IPS-11a (cell line): ENCODE measurements around the gene KIF26B.

Source experiments
- H3K4me3 ChIP-seq: one replicate; pipeline ENCODE4 v1.5.1; 2013; ENCODE audit warnings: low read depth, low read length, control low read depth

KIF26B gene

DNA sequence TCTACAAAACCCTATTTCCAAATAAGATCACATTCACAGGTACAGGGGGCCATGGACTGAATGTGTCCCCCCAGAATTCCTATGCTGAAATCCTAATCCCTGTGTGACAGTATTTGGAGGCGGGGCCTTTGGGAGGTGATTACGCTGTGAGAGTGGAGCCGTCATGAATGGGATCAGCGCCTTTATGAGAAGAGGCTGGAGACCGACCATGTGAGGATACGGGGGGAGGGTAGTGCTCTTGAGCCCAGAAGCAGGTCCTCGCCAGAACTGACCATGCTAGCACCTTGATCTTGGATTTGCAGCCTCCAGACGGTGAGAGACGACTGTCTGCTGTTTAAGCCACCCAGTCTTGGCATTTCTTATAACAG, 23.8 kb upstream of the KIF26B start:
- no peak overlapping the region for H3K4me3 ChIP-seq

DNA sequence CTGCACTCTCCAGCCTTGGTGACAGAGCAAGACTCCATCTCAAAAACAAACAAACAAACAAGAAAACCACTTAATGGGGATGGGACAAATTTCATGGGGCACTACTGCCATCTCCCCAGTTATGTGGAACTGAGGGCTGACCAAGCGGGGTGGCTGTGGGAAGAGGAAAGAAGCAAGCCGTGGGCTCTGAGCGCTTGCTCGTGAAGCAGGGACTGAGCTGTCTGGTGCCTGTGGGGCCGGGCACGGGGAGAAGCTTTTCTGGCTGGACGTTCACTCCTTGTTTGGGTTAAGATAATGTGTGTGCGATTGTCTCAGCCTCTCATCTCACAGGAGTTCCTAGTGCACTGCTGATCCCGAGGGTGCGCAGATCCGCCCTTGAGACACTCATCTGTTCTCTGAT, 22.0 kb upstream of the KIF26B start:
- no peak overlapping the region for H3K4me3 ChIP-seq

DNA sequence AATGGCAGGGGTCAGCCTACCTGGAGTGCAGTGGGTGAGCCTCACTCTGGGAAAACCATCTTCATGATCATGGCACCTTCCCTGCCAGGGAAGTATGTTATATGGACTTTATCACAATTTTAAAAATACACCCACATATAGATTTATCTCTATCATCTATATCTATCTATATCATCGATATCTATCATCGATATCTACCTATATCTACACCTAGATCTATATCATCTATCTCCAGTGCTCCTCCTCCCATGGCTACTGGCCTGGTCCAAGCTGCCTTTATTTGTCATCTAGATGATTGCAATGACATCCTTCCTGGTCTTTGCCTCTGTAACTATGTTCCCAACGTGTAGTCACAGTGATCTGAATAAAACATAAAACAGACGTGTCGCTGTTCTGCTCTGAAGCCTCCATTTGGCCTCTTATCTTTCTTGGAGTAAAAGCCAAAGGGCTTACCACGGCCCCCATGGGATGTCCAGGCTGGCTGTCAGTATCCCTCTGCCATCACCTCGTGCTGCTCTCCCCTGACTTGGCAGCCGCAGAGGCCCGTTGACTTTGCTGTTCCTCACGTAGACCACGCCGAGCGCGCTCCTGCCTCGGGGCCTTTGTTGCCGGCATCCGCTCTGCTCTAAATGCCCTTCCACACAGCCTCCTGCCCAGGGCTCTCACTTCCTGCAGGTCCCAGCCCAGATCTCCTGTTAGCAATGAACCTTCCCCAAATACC, 20.6 kb upstream of the KIF26B start:
- H3K4me3 ChIP-seq, result no peak overlapping the region

DNA sequence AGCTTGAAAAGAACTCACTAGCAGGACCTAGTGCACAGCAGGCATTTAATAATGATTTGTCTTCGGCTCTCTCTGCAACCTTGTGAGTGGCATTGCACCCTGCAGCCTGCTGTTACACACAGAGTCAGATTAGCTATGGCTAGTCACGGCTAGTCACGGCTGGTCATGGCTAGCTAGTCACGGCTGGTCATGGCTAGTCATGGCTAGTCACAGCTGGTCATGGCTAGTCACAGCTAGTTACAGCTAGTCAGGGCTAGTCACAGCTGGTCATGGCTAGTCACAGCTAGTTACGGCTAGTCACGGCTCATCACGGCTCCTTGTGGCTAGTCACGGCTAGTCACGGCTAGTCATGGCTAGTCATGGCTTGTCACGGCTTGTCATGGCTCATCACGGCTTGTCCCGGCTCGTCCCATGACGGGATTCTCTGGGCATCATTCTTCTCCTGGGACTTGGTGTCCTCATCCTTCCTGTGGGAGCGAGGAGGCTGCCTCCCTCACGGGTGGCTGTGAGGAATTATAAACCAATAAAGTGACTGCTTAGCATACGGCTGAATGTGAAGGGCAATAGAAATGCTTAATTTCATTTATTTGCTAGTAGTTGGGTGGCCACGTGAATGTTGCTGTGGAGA, 12.5 kb upstream of the KIF26B start:
- H3K4me3 ChIP-seq, result no peak overlapping the region

DNA sequence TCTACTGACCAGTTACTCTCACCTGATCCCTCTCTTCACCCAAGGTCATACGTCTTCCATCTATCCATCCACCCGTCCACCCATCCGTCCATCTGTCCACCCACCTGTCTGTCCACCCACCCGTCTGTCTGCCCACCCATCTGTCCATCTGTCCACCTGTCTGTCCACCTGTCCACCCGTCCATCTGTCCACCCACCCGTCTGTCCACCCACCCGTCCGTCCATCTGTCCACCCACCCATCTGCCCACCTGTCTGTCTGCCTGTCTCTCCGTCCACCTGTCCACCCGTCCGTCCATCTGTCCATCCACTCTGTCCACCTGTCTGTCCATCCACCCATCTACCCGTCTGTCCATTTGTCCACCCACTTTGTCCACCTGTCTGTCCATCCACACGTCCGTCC, 11.8 kb upstream of the KIF26B start:
- H3K4me3 ChIP-seq, result no peak overlapping the region

DNA sequence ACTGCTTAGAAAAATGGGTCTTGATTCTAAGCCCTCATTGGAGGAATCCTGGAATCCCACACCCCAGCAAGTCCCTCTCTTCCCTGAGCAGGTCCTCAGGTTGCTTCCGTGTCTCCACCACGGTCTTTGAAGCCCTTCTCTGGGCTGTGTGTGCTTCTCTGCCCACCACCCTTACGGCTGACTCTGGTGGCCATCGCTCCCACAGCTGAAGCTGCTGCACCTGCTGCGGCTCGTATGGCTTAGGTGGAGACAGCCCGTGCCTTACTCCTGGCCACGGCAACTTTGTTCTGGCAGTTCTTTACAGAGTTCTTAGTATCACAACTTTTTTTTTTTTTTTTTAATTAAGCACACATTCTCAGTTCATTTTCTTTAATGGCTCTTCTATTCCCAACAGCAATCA, 10.9 kb upstream of the KIF26B start:
- H3K4me3 ChIP-seq, result no peak overlapping the region

DNA sequence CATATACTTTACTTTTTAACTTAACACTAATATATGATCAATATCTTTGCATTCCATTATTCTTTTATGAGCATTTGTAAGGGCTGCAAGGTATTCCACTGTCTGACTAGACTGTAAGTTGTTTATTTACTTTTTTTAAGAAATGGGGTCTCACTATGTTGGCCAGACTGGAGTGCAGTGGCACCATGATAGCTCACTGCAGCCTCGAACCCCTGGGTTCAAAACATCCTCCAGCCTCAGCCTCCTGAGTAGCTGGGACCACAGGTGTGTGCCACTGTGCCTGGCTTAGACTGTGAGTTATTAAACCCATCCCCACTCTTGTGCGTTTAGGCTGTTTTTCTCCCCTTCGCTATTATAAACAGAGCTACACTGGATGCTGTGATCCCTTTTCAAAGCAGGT, 6.7 kb upstream of the KIF26B start:
- no peak overlapping the region for H3K4me3 ChIP-seq

DNA sequence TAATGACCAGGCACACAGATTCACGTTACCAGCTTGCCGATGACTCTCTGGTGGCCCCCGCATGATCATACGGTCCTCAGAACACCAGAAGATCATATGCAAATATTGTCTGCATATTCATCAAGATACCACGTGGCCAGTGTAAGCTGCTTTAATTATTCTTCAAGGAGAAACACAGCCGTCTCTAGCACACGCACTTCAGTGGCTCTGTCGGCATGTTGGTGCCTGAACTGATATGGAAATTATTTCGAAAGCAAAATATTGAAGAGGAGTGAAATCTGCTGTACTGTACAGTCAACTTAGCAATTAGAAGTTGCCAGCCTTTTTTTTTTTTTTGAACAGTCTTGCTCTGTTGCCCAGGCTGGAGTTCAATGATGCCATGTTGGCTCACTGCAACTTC, 5.9 kb upstream of the KIF26B start:
- no peak overlapping the region for H3K4me3 ChIP-seq

DNA sequence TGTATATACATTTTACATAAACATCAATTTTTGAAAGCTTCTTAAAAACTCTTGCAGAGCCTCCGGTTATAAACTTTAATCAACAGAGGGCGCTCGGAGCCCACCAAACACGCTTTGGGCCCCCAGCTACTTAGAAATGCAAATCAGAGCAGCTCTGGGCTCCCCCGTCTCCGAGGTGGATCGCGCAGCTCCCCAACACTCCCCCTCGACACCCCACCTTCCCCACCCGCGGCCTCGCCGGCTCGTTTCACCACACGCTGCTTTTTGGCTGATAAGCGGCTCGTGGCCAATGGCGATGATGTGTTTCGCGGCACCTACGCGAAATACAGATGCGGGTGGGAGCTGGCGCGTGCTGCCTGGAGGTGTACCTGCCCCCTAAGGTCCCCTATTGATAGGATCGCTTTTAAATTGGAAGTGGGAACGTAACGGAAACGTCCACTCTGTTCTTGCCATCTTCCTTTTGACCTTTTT, 1.7 kb upstream of the KIF26B start:
- peak overlapping the region; percentile 28 for H3K4me3 ChIP-seq

DNA sequence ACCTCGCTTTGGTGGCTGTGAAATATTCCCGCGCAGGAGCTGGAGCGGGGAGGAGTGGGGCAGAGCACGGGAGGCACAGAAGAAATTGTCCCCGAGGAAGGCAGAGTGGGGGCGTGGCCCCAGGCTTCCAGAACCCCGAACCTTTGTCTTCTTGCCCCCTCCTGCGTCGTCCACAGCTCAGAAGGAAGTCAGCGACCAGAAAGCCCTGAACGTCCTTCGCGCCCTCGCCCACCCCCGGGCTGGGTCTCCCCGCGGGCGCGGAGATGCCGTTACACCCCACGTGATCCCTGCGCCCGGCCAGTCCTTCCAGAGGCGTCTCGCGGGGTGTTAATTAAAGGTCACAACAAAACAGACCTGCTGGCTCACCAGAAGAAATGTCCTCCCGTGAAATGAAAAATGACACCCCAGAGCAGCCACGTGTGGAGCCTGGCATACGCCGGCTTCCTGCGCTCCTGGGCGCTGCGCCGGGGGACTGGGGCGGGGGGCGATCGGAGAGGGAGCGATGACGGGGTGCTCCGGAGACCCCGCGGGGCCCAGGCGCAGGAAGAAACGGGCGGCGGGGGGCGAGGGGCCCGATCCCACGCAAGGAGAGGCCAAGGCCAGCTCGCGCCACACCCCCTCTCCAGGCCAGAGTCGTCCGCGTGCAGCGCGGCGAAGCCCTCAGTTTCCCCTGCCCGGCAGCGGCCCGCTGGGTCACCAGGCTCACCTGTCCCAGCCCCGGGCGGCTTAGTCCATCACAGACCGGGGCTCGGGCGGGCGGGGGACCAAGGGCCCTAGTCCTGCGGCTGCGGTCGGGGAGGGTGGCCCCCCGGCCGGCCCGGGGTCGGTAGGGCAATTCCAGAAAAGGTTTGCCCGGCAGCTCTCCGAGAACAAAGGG, 995 bp upstream of the KIF26B start:
- H3K4me3 ChIP-seq, result peak overlapping the region; percentile 28

DNA sequence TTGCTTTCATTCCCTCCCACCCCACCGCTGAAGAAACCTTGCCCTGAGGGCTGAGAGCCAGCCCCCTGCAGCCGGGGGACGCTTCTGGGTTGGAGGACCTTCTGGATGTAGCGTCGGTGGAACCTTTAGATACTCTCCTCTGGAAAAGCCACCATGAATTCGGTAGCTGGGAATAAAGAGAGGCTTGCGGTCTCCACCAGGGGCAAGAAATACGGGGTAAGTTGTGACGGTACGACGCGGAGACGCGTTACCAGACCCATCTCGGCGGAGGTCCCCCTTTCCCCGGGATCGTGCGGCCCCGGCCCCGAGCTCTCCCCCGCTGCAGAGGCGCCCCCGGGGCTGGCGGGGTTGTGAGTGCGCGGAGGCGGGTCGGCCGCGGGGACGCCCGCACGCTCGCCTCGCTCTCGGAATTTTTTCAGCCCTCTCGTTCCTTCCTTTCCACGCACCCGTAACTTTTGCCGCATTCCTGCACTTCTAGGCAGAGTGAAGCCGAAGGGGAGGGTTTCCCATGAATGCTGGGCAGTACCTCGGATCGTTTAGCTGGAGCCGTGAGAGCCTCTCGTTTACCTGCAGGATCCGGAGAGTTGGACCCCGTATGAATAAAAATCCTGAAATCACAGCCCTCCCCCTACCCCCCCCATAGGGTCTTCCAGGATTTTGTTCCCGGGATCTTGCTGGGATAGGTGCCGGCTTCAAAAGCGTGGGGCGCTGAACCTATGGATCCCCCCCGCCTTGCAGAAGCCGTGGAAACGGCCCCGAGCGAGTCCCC, 671 bp downstream of the KIF26B start:
- peak overlapping the region; percentile 50 for H3K4me3 ChIP-seq

DNA sequence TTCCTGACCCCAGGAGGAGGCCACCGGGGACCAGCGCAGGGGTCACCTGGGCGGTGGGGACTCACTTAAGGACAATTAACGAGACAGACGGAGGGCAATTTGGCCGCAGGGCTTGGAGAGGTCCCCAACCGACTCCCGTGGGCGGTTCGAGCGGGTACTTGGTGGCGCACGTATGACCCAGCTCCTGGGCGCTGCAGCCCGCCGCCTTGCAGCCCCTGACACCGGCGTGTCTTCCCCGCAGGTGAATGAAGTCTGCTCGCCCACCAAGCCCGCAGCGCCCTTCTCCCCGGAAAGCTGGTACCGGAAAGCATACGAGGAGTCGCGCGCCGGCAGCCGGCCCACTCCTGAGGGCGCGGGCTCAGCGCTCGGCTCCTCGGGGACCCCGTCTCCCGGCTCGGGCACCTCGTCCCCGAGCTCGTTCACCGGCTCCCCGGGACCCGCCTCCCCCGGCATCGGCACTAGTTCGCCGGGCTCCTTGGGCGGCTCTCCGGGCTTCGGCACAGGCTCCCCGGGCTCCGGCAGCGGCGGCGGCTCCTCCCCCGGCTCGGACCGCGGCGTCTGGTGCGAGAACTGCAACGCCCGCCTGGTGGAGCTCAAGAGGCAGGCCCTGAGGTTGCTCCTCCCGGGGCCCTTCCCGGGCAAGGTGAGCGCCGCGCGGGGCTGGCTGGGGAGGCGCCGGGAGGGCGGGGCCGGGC, 1.4 kb downstream of the KIF26B start:
- H3K4me3 ChIP-seq, result peak overlapping the region; percentile 61

DNA sequence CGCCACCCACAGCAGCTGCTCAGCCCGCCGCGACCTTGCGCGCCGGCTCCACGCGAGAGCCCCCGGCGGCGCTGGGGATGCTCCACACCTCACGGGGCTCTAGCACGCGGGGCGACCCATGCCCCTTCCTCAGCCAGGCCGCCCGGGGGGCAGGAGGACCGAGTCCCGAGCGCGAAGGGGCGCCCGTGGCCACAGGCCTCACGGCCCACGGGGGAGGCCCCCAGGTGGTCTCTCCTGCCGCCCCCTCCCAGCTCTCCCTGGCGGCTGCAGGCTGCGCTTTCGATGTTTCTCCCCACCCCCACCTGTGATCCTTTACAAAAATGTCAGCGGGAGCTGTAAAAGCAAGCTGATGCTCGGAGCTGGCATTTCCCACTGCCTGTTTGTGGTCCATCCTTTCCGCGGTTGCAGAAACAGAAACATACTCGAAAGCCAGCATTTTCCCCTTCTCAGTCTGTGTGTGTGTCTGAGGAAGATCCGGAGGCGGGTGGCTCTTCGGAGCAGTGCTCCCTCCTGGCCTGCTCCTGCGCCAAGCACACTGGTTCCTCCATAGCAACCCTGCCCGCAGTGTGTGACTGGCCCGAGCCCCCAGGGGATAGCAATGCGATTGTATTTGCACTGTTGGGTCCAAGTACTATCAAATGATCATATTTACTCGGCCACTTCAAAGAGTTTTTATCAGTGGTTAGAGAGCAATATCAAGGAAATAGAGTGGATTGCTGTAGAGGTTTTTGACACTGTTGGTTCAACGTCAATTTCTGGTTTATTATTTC, 2.1 kb downstream of the KIF26B start:
- H3K4me3 ChIP-seq, result peak overlapping the region; percentile 61

DNA sequence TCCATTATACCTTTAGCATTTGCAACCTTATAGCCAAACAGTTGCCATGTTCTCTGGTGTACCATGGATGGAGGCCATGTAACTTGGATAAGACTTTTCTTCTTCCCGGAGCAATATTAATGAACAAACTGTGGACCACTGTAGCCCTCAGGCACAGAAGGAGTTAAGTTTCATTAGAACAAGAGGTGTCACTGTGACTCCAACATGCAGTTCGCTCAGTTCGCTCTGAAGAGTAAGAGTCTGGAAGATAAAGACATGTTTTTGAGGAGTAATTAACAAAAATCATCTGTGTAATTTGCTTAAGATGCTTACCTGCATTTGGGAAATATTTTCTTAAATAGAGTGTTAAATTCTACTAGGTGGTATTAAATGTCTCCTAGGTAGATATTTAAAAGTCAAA, 4.1 kb downstream of the KIF26B start:
- no peak overlapping the region for H3K4me3 ChIP-seq

DNA sequence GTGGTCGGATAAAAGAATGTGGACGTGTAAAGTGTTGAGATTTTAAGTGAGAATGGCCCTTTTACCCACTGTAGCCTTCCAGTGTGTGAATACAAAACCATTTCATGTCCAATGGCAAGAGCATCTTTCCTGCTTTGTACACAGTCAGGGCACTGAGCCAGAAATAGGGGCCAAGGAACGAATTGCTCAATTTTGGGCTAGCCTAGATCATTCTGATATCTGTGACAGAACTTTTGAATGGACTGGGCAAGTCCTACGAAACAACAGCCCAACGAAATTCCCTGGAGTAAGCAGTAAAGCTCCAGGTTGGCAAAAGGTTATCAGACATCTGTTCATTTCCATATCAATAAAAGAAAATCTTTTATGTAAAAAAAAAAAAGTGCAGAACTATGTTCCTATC, 5.5 kb downstream of the KIF26B start:
- no peak overlapping the region for H3K4me3 ChIP-seq

DNA sequence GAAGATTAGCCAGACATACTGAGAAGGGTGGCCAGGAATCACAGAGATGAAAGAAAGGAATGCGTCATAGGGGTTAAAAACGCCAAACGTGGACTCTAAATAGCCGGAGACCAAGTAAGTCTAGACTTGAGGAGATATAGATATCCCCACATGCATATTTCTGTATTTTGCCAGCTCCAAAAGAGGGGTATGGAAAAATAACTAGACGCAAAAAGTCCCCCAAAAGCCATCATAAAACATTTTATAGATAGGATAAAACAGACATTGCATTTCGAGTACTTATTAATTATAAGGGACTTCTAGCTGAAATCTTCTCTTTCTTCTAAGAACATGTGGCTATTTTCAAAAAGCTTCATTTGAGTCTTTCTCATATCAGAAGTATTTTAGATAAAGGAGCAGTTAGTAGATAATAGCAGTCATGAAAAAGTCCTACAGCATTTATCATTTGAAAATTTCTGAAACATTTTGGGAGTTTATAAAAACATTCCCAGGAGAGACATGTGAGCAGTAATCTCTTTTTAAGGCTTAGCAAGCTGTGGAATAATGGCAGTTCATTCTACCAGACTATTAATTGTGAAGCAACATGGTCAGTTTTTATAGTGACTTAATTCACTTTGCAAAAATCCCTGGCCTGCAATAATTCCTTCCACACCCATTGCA, 6.1 kb downstream of the KIF26B start:
- H3K4me3 ChIP-seq, result no peak overlapping the region

DNA sequence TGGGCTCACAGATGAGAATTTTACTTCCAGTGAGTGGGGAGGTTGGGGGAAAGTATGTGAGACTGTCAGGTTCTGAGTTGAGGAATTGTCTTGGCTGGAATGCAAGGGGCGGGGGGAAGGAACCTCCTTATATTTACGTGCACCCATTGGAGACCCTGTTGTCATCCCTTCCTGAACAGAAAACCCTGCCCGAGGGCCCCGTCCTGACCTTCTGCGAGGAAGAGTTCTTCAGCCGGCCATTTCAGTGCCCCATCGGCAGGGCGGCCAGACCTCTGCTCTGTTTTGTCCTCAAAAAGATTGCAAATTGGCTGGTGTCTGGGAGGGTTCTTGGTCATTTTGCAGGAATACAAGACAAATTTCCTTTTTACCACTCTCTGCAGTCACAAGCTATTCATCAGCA, 7.1 kb downstream of the KIF26B start:
- H3K4me3 ChIP-seq, result no peak overlapping the region

DNA sequence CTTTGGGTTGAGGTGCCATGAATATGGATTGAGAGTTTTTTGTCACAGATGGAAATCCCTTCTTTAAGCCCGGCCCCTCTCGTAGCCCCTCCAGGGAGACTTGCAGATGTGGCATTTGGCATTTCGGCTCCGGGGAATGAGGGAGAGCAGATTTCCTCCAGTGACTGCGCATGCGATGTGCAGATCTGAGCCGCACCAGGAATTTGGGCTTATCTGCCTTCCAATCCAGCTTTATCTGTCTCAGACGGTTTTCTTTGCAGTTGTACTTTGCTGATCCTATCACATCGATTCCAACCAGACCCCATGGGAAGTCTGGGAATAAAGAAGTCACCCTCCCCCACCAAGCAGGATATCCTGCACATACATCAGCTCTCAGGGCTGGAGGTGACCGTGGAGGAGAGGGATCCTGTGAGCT, 11.7 kb downstream of the KIF26B start:
- H3K4me3 ChIP-seq, result no peak overlapping the region

DNA sequence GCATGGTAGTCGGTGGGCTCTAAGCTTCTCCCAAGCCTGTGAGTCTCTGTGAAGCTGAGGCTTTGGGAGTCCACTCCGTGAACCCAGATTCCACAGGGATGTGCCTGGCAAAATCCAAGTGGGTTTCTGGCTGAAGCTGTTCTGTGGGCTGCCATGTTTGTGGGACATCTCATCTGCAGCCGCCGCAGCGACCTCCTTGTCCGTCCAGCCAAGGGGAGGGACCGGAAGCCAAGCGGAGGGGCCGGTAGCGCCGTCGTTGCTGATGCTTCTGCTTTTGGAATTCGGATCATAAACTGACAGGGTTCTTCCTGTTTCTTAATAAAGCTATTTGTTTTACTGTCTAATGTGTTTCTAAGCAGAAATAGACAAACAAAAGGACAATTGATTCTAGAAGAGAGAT, 13.3 kb downstream of the KIF26B start:
- no peak overlapping the region for H3K4me3 ChIP-seq
